GM23338 (cell line): Measurements from ENCODE around the gene SAMD4A. TPM values are rescaled to one million over a fixed set of nuclear protein-coding genes. Genes with fewer than 3 reads are reported as not detected.

Experiments
- ATAC-seq: fragments of 200-7000 bp; cut with Tn5 transposase; 3 replicates; pipeline ENCODE4 v1.9.1; 2020
- DNase-seq: peaks from one replicate; pipeline ENCODE4 v3.0.0-alpha.2; 2015; ENCODE audit warnings: low spot score
- H2AFZ ChIP-seq: fragments of 200-600 bp; sonication (generic); 2 replicates; pipeline ENCODE4 v1.8.0; 2016; ENCODE audit warnings: antibody characterized with exemption, mild to moderate bottlenecking, moderate library complexity
- H3F3A ChIP-seq: fragments of 200-600 bp; sonication (generic); replicated peaks from 2 replicates; pipeline ENCODE4 v1.8.0; 2017; ENCODE audit warnings: antibody characterized with exemption, mixed run types, low read depth
- H3K27ac ChIP-seq: fragments of 200-600 bp; sonication (generic); 2 replicates; pipeline ENCODE4 v1.6.1; 2016; ENCODE audit warnings: low read depth
- H3K27me3 ChIP-seq: fragments of 200-600 bp; sonication (generic); 2 replicates; pipeline ENCODE4 v1.8.0; 2016; ENCODE audit warnings: mild to moderate bottlenecking, mixed run types, moderate library complexity; ENCODE audit not compliant: insufficient read depth
- H3K36me3 ChIP-seq: fragments of 200-600 bp; sonication (generic); 2 replicates; pipeline ENCODE4 v1.8.0; 2016; ENCODE audit warnings: mild to moderate bottlenecking; ENCODE audit not compliant: insufficient read depth
- H3K4me1 ChIP-seq: fragments of 200-600 bp; sonication (generic); 2 replicates; pipeline ENCODE4 v1.8.0; 2016; ENCODE audit warnings: mild to moderate bottlenecking, moderate library complexity; ENCODE audit not compliant: insufficient read depth
- H3K4me2 ChIP-seq: fragments of 200-600 bp; sonication (generic); 2 replicates; pipeline ENCODE4 v1.7.1; 2017; ENCODE audit warnings: mixed run types
- H3K4me3 ChIP-seq: fragments of 200-600 bp; sonication (generic); 2 replicates; pipeline ENCODE4 v1.6.1; 2016; ENCODE audit warnings: mixed run types
- H3K79me2 ChIP-seq: fragments of 200-600 bp; sonication (generic); replicated peaks from 2 replicates; pipeline ENCODE4 v1.8.0; 2017; ENCODE audit warnings: mild to moderate bottlenecking; ENCODE audit not compliant: insufficient read depth
- H3K9me2 ChIP-seq: fragments of 200-600 bp; sonication (generic); 2 replicates; pipeline ENCODE4 v1.8.0; 2017; ENCODE audit not compliant: insufficient read depth
- H4K20me1 ChIP-seq: fragments of 200-600 bp; sonication (generic); replicated peaks from 2 replicates; pipeline ENCODE4 v1.8.0; 2017; ENCODE audit warnings: mild to moderate bottlenecking; ENCODE audit not compliant: insufficient read depth
- H3K27ac Mint-ChIP-seq: 2 replicates; pipeline ENCODE4 v1.8.0; 2020; ENCODE audit warnings: inconsistent platforms, mild to moderate bottlenecking, moderate library complexity, mixed read lengths
- H3K27me3 Mint-ChIP-seq: 3 replicates; pipeline ENCODE4 v1.8.0; 2022; ENCODE audit warnings: low read depth, mild to moderate bottlenecking, moderate library complexity, mixed read lengths, inconsistent platforms; ENCODE audit not compliant: insufficient read depth, poor library complexity
- H3K36me3 Mint-ChIP-seq: 3 replicates; pipeline ENCODE4 v1.8.0; 2021; ENCODE audit warnings: low read depth, mild to moderate bottlenecking, inconsistent platforms, moderate library complexity, mixed read lengths
- H3K4me1 Mint-ChIP-seq: 3 replicates; pipeline ENCODE4 v1.8.0; 2020; ENCODE audit warnings: mild to moderate bottlenecking, inconsistent platforms, mixed read lengths
- H3K4me3 Mint-ChIP-seq: 3 replicates; pipeline ENCODE4 v1.8.0; 2021; ENCODE audit warnings: moderate library complexity, mild to moderate bottlenecking, inconsistent platforms, mixed read lengths
- H3K9me3 Mint-ChIP-seq: 3 replicates; pipeline ENCODE4 v1.8.0; 2020; ENCODE audit warnings: moderate library complexity, mild to moderate bottlenecking, inconsistent platforms, mixed read lengths
- CREB1 ChIP-seq: fragments of 250-450 bp; sonication (Bioruptor Pico); IDR thresholded peaks from 2 replicates; pipeline ENCODE4 v1.5.0; 2020; ENCODE audit warnings: low read depth, mild to moderate bottlenecking, moderate library complexity
- CTCF ChIP-seq, 2 experiments: fragments of 200-600 bp in 1 of 2; sonication (generic) in 1 of 2; conservative IDR thresholded peaks; 2 replicates each; pipeline versions ENCODE4 v1.5.1 to v1.6.1; 2016 to 2017; ENCODE audit warnings: antibody characterized with exemption in 2 of 2, low read depth in 2 of 2, mild to moderate bottlenecking in 2 of 2, moderate library complexity in 1 of 2
- ETS1 ChIP-seq: IDR thresholded peaks from 2 replicates; pipeline ENCODE4 v1.6.1; 2016; ENCODE audit warnings: antibody characterized with exemption
- EZH2 ChIP-seq: fragments of 200-600 bp; sonication (generic); IDR thresholded peaks from one replicate; pipeline ENCODE4 v1.8.0; 2017; ENCODE audit warnings: antibody characterized with exemption, mild to moderate bottlenecking, low read depth; ENCODE audit not compliant: unreplicated experiment
- EZH2phosphoT487 ChIP-seq: fragments of 200-600 bp; sonication (generic); IDR thresholded peaks from one replicate; pipeline ENCODE4 v1.8.1; 2018; ENCODE audit warnings: antibody characterized with exemption; ENCODE audit not compliant: unreplicated experiment
- JUNB ChIP-seq: IDR thresholded peaks from one replicate; pipeline ENCODE4 v1.6.1; 2016; ENCODE audit warnings: antibody characterized with exemption; ENCODE audit not compliant: unreplicated experiment
- NANOG ChIP-seq: IDR thresholded peaks from 2 replicates; pipeline ENCODE4 v1.6.1; 2016; ENCODE audit warnings: antibody characterized with exemption, borderline replicate concordance
- REST ChIP-seq: IDR thresholded peaks from one replicate; pipeline ENCODE4 v1.6.1; 2018; ENCODE audit warnings: antibody characterized with exemption; ENCODE audit not compliant: unreplicated experiment
- STAT1 ChIP-seq: IDR thresholded peaks from one replicate; pipeline ENCODE4 v1.6.1; 2016; ENCODE audit warnings: antibody characterized with exemption; ENCODE audit not compliant: unreplicated experiment
- ZNF114 ChIP-seq: fragments of 250-450 bp; sonication (Bioruptor Pico); IDR thresholded peaks from 2 replicates; pipeline ENCODE4 v1.5.0; 2020; ENCODE audit warnings: mild to moderate bottlenecking, moderate library complexity
- ZNF331 ChIP-seq: fragments of 250-450 bp; sonication (Bioruptor Pico); IDR thresholded peaks from 2 replicates; pipeline ENCODE4 v1.5.0; 2020; ENCODE audit warnings: low read depth, mild to moderate bottlenecking, moderate library complexity
- polyA plus RNA-seq: library from polyadenylated mRNA; unstranded; fragments of >200 nt; fragmentation: Nextera tagmentation; extraction: Ambion mirVana; gene quantifications from 2 replicates; pipeline ENCODE4 v1.2.1, GENCODE V29; 2016
- total RNA-seq: library from RNA; depleted of rRNA; stranded (reverse); fragments of >200 nt; shearing (Covaris generic); gene quantifications from 2 replicates; pipeline ENCODE4 v1.2.3, GENCODE V29; 2014

Gene SAMD4A
- total and polyA plus RNA-seq, 2 experiments from 2014 or later, result 1.6 to 6.9 TPM

- H3K4me3 ChIP-seq, result no peak overlapping the region
- no peak overlapping the region for H3K27ac ChIP-seq
- H3F3A ChIP-seq, result no peaks in the 10 kb centered on the region
- peak; percentile 39; the same call in 2 of the 3 replicates for ATAC-seq
- H2AFZ ChIP-seq, result no peak overlapping the region
- peaks cover 3% of the 10 kb centered on the region for H3K27me3 Mint-ChIP-seq
- no peak overlapping the region for H3K27ac Mint-ChIP-seq
- peak; percentile 29 for DNase-seq
- no peaks in the 10 kb centered on the region for H3K79me2 ChIP-seq
- no peaks in the 10 kb centered on the region for H3K9me2 ChIP-seq
- no peaks in the 10 kb centered on the region for H3K4me1 ChIP-seq
- H3K4me3 Mint-ChIP-seq, result no peak overlapping the region
- H3K9me3 Mint-ChIP-seq, result no peaks in the 10 kb centered on the region
- no peaks in the 10 kb centered on the region for H3K27me3 ChIP-seq
- H3K36me3 ChIP-seq, result no peaks in the 10 kb centered on the region
- no peaks in the 10 kb centered on the region for H4K20me1 ChIP-seq
- no peak overlapping the region for H3K4me2 ChIP-seq
- H3K4me1 Mint-ChIP-seq, result peaks cover 4% of the 10 kb centered on the region; the same call in 2 of the 3 replicates
- 0 out of 4 replicates have a peak, but pooled peaks have one; percentile 2 to 15 for TF ChIP-seq CTCF (conservative IDR thresholded peaks at IDR 0.05; ENCODE audit: low read depth in 2 of 2)
- TF ChIP-seq NANOG, result no peak
- H3K36me3 Mint-ChIP-seq, result no peaks in the 10 kb centered on the region
Measured at GRCh38 chr14:54715239-54715638, 148.3 kb downstream of the SAMD4A start.

GRCh38 chr14:54715811-54716210, 148.9 kb downstream of the SAMD4A start:
- ATAC-seq (no peak), DNase-seq (no peak)
- Histone ChIP-seq H3K27me3 (no peaks in the 10 kb centered on the region), H3K4me3 (no peak overlapping the region), H3K9me2 (no peaks in the 10 kb centered on the region), H3F3A (no peaks in the 10 kb centered on the region), H4K20me1 (no peaks in the 10 kb centered on the region), H3K36me3 (no peaks in the 10 kb centered on the region), H3K4me1 (no peaks in the 10 kb centered on the region), H3K79me2 (no peaks in the 10 kb centered on the region), H3K4me2 (no peak overlapping the region), H3K27ac (no peak overlapping the region), H2AFZ (no peak overlapping the region)
- H3K9me3 Mint-ChIP-seq, result no peaks in the 10 kb centered on the region
- H3K36me3 Mint-ChIP-seq, result no peaks in the 10 kb centered on the region
- H3K27ac Mint-ChIP-seq, result no peak overlapping the region
- no peak overlapping the region for H3K4me3 Mint-ChIP-seq
- H3K4me1 Mint-ChIP-seq, result peaks cover 4% of the 10 kb centered on the region; the same call in 2 of the 3 replicates
- peaks cover 2% of the 10 kb centered on the region for H3K27me3 Mint-ChIP-seq
- TF ChIP-seq REST, result no peak
- TF ChIP-seq CREB1, result no peak
- no peak for TF ChIP-seq STAT1
- TF ChIP-seq JUNB, result no peak
- TF ChIP-seq ZNF114 (CRISPR knock-in tag), result no peak
- no peak for TF ChIP-seq ZNF331 (CRISPR knock-in tag)
- no peak for TF ChIP-seq EZH2
- TF ChIP-seq CTCF (conservative IDR thresholded peaks at IDR 0.05; ENCODE audit: low read depth in 2 of 2), result no peak
- no peak for TF ChIP-seq EZH2phosphoT487
- TF ChIP-seq ETS1, result no peak
- no peak for TF ChIP-seq NANOG
